GM15510 (cell line): ENCODE measurements around the gene RPRD1B.

Experiments
- POLR2A ChIP-seq: IDR thresholded peaks from 3 replicates; pipeline ENCODE4 v1.6.1; 2011; ENCODE audit warnings: borderline replicate concordance; ENCODE audit not compliant: insufficient read length; ENCODE audit errors: extremely low read depth

The RPRD1B gene

GRCh38 chr20:38018385-38018784 lies 15.2 kb upstream of the RPRD1B start:
- no peak for TF ChIP-seq POLR2A

- no peak for TF ChIP-seq POLR2A
Observed at GRCh38 chr20:38021087-38021772, 12.3 kb upstream of the RPRD1B start.

GRCh38 chr20:38023181-38024001 lies 10.2 kb upstream of the RPRD1B start:
- TF ChIP-seq POLR2A, result no peak

- TF ChIP-seq POLR2A, result no peak
Observed at GRCh38 chr20:38024496-38024895, 9.1 kb upstream of the RPRD1B start.

GRCh38 chr20:38029453-38029852 lies 4.1 kb upstream of the RPRD1B start:
- TF ChIP-seq POLR2A, result no peak

- no peak for TF ChIP-seq POLR2A
Observed at GRCh38 chr20:38031957-38032356, 1.6 kb upstream of the RPRD1B start.

GRCh38 chr20:38032585-38033329 lies 789 bp upstream of the RPRD1B start:
- no peak for TF ChIP-seq POLR2A

GRCh38 chr20:38034108-38034649 lies 633 bp downstream of the RPRD1B start:
- TF ChIP-seq POLR2A, result no peak

- no peak for TF ChIP-seq POLR2A
Observed at GRCh38 chr20:38034961-38035360, 1.4 kb downstream of the RPRD1B start.

- TF ChIP-seq POLR2A, result no peak
Observed at GRCh38 chr20:38036366-38036765, 2.8 kb downstream of the RPRD1B start.

GRCh38 chr20:38040276-38040675 lies 6.7 kb downstream of the RPRD1B start:
- TF ChIP-seq POLR2A, result no peak

- TF ChIP-seq POLR2A, result no peak
Observed at GRCh38 chr20:38043512-38044300, 10.2 kb downstream of the RPRD1B start.

GRCh38 chr20:38044685-38045084 lies 11.1 kb downstream of the RPRD1B start:
- TF ChIP-seq POLR2A, result no peak

GRCh38 chr20:38046572-38046971 lies 13.0 kb downstream of the RPRD1B start:
- no peak for TF ChIP-seq POLR2A
